Measurements from ENCODE around the gene SHISAL2A.

Gene SHISAL2A

DNA sequence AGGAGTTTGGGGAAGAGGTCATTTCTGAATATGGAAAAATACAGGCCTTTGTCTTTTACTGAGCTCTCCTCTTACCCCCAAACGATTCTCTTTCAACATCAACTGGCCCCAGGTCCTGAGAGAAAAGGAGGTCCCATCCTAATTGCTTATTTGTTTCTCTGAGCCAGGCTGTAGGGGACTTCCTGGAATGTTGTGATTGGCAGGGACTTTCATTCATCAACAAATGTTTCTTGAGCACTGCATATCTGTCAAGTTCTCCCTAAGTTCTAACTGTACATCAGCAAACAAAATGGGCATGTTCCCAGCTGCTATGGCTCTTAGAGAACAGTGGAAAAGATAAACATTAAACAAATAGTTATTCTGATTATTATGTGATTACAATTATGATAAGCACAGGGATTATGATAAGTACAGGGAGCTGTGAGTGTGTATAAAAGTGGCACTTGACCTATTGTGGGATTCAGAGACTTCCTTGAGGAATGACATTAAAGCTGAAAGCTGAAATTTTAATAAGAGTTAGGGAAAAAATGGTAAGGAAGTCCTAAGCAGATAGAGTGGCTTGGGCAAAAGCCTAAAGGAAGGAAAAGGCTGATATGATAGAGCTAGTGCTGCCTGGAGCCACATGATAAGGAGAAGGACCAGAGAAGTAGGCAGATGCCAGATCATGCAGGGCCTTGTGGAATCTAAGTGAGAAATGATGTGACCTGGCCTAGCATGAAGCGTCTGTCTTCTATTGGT lies 19.2 kb upstream of the SHISAL2A start:
- DNase-seq, result no peak
- no peaks in the 10 kb centered on the region for H3K9me3 ChIP-seq
- no peaks in the 10 kb centered on the region for H3K36me3 ChIP-seq
- TF ChIP-seq, protein P1, sequence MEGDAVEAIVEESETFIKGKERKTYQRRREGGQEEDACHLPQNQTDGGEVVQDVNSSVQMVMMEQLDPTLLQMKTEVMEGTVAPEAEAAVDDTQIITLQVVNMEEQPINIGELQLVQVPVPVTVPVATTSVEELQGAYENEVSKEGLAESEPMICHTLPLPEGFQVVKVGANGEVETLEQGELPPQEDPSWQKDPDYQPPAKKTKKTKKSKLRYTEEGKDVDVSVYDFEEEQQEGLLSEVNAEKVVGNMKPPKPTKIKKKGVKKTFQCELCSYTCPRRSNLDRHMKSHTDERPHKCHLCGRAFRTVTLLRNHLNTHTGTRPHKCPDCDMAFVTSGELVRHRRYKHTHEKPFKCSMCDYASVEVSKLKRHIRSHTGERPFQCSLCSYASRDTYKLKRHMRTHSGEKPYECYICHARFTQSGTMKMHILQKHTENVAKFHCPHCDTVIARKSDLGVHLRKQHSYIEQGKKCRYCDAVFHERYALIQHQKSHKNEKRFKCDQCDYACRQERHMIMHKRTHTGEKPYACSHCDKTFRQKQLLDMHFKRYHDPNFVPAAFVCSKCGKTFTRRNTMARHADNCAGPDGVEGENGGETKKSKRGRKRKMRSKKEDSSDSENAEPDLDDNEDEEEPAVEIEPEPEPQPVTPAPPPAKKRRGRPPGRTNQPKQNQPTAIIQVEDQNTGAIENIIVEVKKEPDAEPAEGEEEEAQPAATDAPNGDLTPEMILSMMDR (IDR thresholded peaks at IDR 0.05; ENCODE audit: low read depth, low read length), result no peak
- no peaks in the 10 kb centered on the region for H3K27me3 ChIP-seq
- H3K4me3 ChIP-seq (ENCODE audit: low read depth, low read length), result no peak overlapping the region
- H3K4me1 ChIP-seq, result no peaks in the 10 kb centered on the region

DNA sequence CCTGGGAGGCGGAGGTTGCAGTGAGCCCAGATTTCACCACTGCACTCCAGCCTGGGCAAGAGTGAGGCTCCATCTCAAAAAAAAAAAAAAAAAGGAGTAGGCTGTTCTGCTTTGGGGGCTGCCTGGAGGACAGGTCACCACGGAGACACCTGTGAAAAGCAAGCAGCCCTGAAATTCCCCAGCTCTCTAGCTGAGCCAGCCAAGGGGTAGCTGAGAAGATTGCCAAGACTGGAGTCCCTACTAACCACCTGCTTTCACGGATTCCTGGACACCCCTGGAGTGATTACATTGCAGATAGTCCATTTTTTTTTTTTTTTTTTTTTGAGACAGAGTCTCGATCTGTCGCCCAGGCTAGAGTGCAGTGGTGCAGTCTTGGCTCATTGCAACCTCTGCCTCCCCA lies 18.3 kb upstream of the SHISAL2A start:
- H3K36me3 ChIP-seq, result no peaks in the 10 kb centered on the region
- TF ChIP-seq, protein P1 (IDR thresholded peaks at IDR 0.05; ENCODE audit: low read depth, low read length), result no peak
- H3K4me3 ChIP-seq (ENCODE audit: low read depth, low read length), result no peak overlapping the region
- no peaks in the 10 kb centered on the region for H3K9me3 ChIP-seq
- no peak for DNase-seq
- H3K4me1 ChIP-seq, result no peaks in the 10 kb centered on the region
- no peaks in the 10 kb centered on the region for H3K27me3 ChIP-seq

DNA sequence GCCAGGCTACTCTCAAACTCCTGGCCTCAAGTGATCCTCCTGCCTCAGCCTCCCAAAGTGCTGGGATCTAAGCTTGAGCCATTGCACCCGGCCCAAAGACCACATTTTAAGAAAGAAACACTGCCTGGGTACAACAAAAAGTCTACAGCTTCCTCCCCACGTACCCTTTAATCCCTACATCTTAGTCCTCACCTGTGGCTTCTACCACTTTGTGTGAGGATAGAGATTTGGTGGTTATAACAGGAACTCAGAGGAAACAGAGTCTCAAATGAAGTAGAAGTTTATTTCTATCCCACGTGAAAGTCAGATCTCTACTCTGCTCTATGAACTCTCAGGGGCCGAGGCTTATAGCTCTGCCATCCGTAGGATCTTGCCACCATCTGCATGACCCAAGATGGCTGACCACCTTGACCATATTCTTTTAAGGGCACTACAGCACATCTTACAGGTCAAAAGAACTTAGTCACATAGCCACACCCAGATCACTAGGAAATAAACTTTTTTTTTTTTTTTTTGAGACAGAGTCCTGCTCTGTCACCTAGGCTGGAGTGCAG lies 17.4 kb upstream of the SHISAL2A start:
- DNase-seq, result no peak
- Histone ChIP-seq H3K9me3 (no peaks in the 10 kb centered on the region), H3K4me1 (no peaks in the 10 kb centered on the region), H3K36me3 (no peaks in the 10 kb centered on the region), H3K27me3 (no peaks in the 10 kb centered on the region), H3K4me3 (ENCODE audit: low read depth, low read length) (no peak overlapping the region)
- TF ChIP-seq, protein P1 (IDR thresholded peaks at IDR 0.05; ENCODE audit: low read depth, low read length), result no peak

DNA sequence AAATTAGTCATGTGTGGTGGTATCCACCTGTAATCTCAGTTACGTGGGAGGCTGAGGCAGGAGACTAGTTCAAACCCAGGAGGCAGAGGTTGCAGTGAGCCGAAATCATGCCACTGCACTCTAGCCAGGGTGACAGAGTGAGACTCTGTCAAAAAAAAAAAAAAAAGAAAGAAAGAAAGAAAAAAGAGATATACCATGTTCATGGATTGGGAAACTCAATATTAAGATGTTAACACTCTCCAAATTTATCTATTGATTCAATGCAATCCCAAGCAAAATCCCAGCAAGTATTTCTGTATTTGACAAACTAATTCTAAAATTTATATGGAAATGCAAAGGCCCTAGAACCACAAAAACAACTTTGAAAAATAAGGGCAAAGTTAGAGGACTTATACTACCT lies 11.0 kb upstream of the SHISAL2A start:
- Histone ChIP-seq H3K36me3 (no peaks in the 10 kb centered on the region), H3K4me1 (no peaks in the 10 kb centered on the region), H3K27me3 (no peaks in the 10 kb centered on the region), H3K4me3 (ENCODE audit: low read depth, low read length) (no peak overlapping the region), H3K9me3 (no peaks in the 10 kb centered on the region)
- TF ChIP-seq, protein P1 (IDR thresholded peaks at IDR 0.05; ENCODE audit: low read depth, low read length), result no peak
- DNase-seq, result no peak

- no peak for DNase-seq
Observed at GRCh38 chr1:52623812-52624211, 9.2 kb upstream of the SHISAL2A start.

GRCh38 chr1:52627028-52627427 lies 5.9 kb upstream of the SHISAL2A start:
- Histone ChIP-seq H3K9me3 (no peaks in the 10 kb centered on the region), H3K4me3 (ENCODE audit: low read depth, low read length) (no peak overlapping the region), H3K36me3 (no peaks in the 10 kb centered on the region), H3K27me3 (no peaks in the 10 kb centered on the region), H3K4me1 (no peaks in the 10 kb centered on the region)
- TF ChIP-seq, protein P1 (IDR thresholded peaks at IDR 0.05; ENCODE audit: low read depth, low read length), result no peak
- no peak for DNase-seq

More at GRCh38 chr1:52623812-52624211, 9.2 kb upstream of the SHISAL2A start:
- Histone ChIP-seq H3K4me1 (no peaks in the 10 kb centered on the region), H3K36me3 (no peaks in the 10 kb centered on the region), H3K4me3 (ENCODE audit: low read depth, low read length) (no peak overlapping the region), H3K9me3 (no peaks in the 10 kb centered on the region), H3K27me3 (no peaks in the 10 kb centered on the region)
- TF ChIP-seq, protein P1 (IDR thresholded peaks at IDR 0.05; ENCODE audit: low read depth, low read length), result no peak
